NCI-H2227 treated with DMSO at 0.1 percent for 48 hours (cell line): ENCODE results near the gene RAP2B.

Source experiments
- DNase-seq: peaks from one replicate; lab custom pipeline; 2025; lab: John Stamatoyannopoulos, UW

The RAP2B gene

DNA sequence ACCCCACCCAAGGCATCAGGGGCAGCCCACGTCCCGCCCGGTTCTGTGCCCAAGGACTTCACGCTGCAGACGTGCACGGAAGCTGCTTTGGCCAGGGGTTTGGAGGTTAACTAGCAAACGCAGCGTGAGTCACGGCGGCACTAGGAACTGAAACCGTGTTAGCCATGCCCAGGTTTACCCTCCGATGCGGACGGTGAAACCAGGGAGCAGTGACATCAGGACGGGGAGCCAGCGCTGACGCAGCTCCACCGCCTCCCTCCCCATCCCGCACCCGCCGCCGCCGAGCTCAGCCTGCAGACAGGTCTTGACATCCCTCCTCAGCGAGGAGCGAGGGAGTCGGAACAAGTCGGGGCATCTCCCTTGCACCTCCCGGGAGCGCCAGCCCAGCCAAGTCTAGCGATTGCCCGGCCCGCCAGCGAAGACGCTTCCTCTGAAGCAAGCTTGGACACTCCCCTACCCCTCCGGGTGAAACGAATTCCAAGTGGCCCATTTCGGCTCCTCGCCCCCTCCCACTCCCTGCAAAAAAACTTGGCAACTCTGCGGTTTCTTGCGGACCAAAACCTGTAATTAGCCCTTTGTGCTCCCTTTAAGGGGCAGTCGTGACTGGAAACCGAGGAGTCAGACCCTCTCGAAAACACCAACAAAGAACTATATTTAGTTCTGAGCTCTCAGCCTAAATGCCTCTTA is 1.4 kb upstream of the RAP2B start:
- no peak for DNase-seq

DNA sequence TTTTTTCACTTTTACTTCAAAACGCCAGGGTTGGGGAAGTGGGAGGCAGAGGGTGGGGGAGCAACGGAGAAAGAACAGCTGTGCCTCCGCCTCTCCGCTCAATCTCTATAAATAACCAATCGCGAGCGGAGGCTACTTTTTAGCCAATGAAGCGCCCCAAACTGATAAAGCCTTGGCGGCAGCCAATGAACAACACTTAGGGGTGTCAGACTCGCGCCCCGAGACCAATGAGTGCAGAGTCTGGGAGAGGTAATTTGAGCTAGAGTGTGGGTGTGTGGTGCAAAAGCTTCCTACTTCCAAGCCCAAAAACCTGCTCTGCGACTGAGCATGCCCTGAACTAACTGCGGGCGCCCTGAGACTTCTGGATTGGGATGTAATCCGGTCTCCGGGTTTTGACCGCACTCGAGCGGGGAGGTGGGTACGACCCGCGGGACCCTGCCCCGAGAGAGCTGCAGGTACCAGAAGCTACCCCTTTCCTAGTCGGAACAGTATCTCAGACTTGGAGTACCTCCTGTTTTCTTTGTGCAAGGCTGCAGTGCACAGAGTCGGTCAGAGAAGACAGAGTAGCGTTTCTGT is 800 bp upstream of the RAP2B start:
- DNase-seq = peak; percentile 94

DNA sequence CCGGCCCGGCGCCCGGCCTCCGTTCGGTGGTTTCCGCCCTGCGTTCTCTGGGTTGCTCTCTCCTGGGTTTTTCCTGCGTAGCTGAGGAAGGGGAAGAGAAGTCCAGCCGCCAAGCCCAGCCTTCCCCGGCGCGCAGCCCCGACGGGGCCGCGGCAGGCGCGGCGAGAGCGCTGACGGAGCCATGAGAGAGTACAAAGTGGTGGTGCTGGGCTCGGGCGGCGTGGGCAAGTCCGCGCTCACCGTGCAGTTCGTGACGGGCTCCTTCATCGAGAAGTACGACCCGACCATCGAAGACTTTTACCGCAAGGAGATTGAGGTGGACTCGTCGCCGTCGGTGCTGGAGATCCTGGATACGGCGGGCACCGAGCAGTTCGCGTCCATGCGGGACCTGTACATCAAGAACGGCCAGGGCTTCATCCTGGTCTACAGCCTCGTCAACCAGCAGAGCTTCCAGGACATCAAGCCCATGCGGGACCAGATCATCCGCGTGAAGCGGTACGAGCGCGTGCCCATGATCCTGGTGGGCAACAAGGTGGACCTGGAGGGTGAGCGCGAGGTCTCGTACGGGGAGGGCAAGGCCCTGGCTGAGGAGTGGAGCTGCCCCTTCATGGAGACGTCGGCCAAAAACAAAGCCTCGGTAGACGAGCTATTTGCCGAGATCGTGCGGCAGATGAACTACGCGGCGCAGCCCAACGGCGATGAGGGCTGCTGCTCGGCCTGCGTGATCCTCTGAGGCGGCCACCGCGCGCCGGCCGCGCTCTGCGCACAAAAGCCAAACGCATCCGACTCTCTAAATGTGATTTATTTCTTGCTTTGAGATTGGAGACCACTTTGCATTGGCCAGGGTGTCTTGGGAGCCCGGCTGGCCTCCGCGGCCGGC is 727 bp downstream of the RAP2B start:
- DNase-seq = no peak

DNA sequence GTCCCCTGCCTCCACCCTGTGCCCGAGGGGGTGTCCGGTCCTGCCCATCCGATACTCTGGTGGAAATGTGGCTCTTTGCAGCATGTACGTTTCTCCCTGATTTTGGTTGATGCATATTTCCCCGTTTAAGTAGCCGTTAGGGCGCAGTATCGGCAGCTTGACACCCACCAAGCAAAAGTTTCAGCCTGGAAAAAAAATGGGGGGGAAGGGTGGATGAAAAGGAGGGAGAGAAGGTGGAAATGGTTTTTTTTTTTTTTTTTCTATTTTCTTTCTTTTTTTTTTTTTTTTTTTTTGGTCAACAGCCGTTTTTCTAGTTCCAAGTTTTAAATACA is 1.3 kb downstream of the RAP2B start:
- no peak for DNase-seq

- no peak for DNase-seq
Measured at GRCh38 chr3:153163756-153164550, 1.9 kb downstream of the RAP2B start.

- DNase-seq = no peak
Measured at GRCh38 chr3:153165261-153165681, 3.2 kb downstream of the RAP2B start.

DNA sequence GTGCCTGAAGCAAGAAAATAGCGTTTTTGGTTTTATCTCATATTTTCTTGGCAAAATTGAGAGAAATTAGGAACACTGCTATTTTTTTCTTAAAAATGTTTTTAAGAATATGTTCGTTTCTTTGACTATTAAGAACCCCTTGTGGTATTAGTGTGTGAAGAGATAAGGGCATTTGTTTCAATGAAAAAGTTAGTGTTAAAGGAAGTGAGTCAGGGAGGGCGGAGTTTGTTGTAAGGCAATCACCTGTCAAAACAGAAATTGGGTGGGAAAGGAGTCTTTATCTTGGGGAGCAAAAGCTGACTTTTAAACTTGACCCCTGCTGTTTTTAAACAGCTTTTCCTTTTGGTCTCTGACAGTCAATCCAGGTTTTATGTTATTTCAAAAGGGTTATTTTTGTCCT is 4.2 kb downstream of the RAP2B start:
- DNase-seq = no peak

GRCh38 chr3:153166796-153167195 is 4.8 kb downstream of the RAP2B start:
- DNase-seq = no peak

DNA sequence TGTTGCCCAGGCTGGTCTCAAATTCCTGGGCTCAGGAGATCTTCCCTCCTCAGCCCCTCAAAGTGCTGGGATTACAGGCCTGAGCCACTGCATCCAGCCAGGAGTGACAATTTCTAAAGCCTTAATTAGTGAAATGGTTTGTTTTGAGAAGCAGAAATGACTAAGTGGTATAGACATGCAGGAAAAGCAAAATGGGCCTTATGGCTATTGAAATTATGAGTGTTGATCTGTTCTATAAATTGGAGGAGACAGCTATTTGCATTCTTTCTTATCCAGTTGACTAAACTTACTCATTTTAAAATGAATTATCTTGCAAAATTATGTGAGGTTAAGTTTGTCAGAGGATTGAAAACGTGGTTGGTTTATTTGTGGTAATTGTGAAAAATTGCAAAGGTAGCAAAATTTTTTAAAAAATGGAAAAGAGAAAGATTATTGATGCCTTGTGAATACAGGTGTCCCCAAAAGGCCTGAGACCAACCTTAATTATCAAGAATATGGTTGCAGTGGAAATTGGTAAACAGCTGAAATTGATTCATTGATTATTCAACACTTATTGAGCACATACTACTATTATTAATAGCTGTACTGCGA is 7.9 kb downstream of the RAP2B start:
- no peak for DNase-seq

DNA sequence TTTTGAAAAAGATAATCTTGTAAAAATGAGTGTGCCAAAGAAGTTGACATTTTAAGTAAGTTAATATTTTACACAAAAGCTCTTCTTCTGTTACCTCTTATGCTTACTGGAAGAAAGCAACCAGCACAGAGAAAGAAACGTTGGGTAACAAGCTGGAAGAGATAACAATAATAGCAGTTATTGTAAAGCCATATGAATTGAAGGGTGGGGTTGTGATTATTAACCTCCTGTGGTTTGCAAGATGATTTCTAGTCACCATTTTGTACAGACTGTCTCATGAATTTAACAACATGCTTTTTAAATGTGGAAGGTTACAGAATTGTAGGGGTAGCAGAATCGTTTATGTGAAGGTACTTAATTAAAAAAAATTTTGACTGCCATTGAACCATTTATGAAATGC is 9.2 kb downstream of the RAP2B start:
- no peak for DNase-seq

GRCh38 chr3:153171918-153172317 is 9.9 kb downstream of the RAP2B start:
- DNase-seq = no peak

- DNase-seq = no peak
Measured at GRCh38 chr3:153172796-153173757, 11.1 kb downstream of the RAP2B start.

- DNase-seq = no peak
Measured at GRCh38 chr3:153173758-153174516, 11.9 kb downstream of the RAP2B start.

- no peak for DNase-seq
Measured at GRCh38 chr3:153176197-153176596, 14.2 kb downstream of the RAP2B start.

DNA sequence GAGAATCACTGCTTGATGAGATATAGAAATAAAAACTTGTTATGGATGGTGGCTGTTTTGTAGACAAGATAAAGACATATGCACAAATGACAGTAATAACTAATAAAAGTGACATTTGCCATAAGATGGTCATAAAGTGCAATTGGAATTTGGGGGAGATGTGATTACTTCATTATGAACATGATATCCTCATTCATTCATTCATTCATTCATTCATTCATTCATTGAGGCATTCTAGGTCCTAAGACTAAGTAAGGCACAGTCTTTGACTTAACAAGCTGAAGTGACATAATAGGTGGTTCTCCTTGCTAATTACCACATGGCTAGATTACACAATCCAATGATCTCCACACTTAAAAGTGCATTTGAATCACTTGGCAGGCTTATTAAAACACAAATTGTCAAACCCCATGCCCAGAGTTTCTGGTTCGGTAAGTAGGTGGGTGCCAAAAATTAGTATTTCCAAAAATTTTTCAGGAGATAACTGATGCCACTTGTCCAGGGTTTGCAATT is 18.9 kb downstream of the RAP2B start:
- DNase-seq = no peak

- DNase-seq = no peak
Measured at GRCh38 chr3:153182501-153183293, 20.7 kb downstream of the RAP2B start.

DNA sequence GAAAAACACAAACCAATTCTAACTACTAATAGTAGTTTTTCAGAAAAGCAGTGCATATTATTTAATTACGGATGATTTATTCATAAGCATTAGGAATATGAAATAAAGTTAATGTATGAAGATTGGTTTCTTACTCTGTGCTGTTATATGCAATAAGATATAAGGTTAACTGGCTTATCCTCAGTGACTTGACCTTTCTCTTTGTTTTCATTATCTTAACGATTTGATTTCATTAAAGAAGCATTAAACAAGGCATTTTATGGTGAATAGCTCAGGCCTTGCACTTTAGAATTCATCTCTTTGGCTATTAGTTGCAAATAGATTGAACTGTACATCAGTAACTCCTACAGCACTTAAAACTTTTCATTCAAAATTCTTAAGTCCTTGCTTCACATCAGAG is 28.9 kb downstream of the RAP2B start:
- no peak for DNase-seq

DNA sequence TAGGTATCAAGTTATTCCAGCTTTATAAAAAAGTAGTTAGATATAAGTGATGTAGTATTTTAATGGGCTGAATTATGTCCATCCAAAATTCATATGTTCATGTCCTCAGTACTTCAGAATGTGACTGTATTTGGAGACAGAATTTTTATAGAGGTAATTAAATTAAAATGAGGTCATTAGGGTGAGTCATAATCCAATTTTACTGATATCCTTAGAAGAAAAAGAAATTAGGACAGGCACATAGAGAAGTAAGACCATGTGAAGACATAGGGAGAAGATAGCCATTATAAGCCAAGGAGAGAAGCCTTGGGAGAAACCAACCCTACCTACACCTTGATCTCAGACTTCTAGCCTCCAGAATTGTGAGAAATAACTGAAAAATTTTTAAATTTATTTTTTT is 30.3 kb downstream of the RAP2B start:
- DNase-seq = no peak
